HL-60 (cell line): ENCODE results near the gene MTMR3.

Experiments used
- POLR2AphosphoS5 ChIP-seq: IDR thresholded peaks from 2 replicates; pipeline ENCODE4 v1.6.1; 2012; ENCODE audit warnings: low read depth
- SPI1 ChIP-seq: IDR thresholded peaks from 2 replicates; pipeline ENCODE4 v1.6.1; 2012; ENCODE audit warnings: low read depth, mild to moderate bottlenecking, borderline replicate concordance
- TF ChIP-seq, protein P1 (sequence below): IDR thresholded peaks from one replicate; pipeline ENCODE4 v1.5.1; 2011; ENCODE audit warnings: low read length, control low read depth, inconsistent platforms; ENCODE audit not compliant: insufficient read depth

DNA sequence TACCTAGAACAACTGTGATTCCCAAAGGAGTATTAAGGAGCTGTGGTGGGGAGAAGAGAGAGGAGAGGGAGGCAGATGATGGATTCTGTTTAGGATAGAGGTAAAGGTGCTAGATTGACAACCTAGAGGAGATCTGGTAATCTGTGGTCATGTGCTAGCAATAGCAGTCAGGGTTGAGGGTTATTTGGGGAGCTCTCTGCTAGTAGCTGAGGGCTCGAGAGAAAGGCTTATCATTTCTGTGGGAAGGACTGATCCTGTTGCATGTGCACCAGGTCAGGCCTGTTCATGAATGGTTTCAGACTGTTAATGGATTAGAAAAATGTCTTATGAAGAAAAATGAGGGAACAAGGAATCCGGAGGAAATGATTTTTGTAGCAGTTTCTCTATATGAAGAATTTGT, 63.2 kb downstream of the MTMR3 start:
- TF ChIP-seq, protein P1, sequence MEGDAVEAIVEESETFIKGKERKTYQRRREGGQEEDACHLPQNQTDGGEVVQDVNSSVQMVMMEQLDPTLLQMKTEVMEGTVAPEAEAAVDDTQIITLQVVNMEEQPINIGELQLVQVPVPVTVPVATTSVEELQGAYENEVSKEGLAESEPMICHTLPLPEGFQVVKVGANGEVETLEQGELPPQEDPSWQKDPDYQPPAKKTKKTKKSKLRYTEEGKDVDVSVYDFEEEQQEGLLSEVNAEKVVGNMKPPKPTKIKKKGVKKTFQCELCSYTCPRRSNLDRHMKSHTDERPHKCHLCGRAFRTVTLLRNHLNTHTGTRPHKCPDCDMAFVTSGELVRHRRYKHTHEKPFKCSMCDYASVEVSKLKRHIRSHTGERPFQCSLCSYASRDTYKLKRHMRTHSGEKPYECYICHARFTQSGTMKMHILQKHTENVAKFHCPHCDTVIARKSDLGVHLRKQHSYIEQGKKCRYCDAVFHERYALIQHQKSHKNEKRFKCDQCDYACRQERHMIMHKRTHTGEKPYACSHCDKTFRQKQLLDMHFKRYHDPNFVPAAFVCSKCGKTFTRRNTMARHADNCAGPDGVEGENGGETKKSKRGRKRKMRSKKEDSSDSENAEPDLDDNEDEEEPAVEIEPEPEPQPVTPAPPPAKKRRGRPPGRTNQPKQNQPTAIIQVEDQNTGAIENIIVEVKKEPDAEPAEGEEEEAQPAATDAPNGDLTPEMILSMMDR: no peak
- TF ChIP-seq POLR2AphosphoS5 (no peak), SPI1 (no peak)
